ENCODE results near the gene NHSL1. TPM values are rescaled to one million over a fixed set of nuclear protein-coding genes. Genes with fewer than 3 reads are reported as not detected.

NHSL1 gene
- polyA plus RNA-seq, 3 donors: 0.06 to 2.8 (median 0.51) TPM

GRCh38 chr6:138508676-138508988, 9.3 kb upstream of the NHSL1 start:
- Mint-ChIP-seq H3K9me3 (no peaks in the 10 kb centered on the region), H3K27ac (peak overlapping the region in 1 of 7 donors; percentile 37), H3K4me3 (no peak overlapping the region), H3K27me3 (ENCODE audit: low read depth in 3 of 3) (peaks cover 0 to 1% (median 0%) of the 10 kb centered on the region in 3 donors), H3K4me1 (peaks cover 20% of the 10 kb centered on the region), H3K36me3 (no peaks in the 10 kb centered on the region)
- WGBS (ENCODE audit: insufficient coverage): 100% methylated on average over 1 of the region's 2 CpGs
- H2AFZ ChIP-seq (ENCODE audit: insufficient read depth, low read depth, low read length, poor library complexity, severe bottlenecking): no peak overlapping the region
- no peaks in the 10 kb centered on the region for H4K20me1 ChIP-seq (ENCODE audit: insufficient read depth, low read length)
- H3K9ac ChIP-seq (ENCODE audit: insufficient read depth, low read length, poor library complexity, severe bottlenecking): no peak overlapping the region
- H3K9me3 ChIP-seq (replicated peaks in 1 of 2; ENCODE audit: control insufficient read depth in 1 of 2, insufficient read depth in 1 of 2, low read length in 2 of 2): no peaks in the 10 kb centered on the region
- no peaks in the 10 kb centered on the region for H3K27me3 ChIP-seq (ENCODE audit: control insufficient read depth in 2 of 2, insufficient read depth in 2 of 2, low read length in 2 of 2)
- H3K36me3 ChIP-seq (replicated peaks in 1 of 2; ENCODE audit: control insufficient read depth in 1 of 2, insufficient read depth in 2 of 2, low read length in 2 of 2): no peaks in the 10 kb centered on the region
- H3K4me2 ChIP-seq (replicated peaks; ENCODE audit: extremely low read depth, low read length, poor library complexity, severe bottlenecking): no peak overlapping the region
- H3K79me2 ChIP-seq (ENCODE audit: insufficient read depth, low read length): no peaks in the 10 kb centered on the region
- H3K4me1 ChIP-seq (ENCODE audit: control insufficient read depth in 1 of 2, insufficient read depth in 2 of 2, low read length in 2 of 2): peaks cover 11 to 15% of the 10 kb centered on the region in 2 donors
- H3K27ac ChIP-seq (ENCODE audit: low read depth in 1 of 2, low read length in 2 of 2): no peak overlapping the region
- H3K4me3 ChIP-seq (replicated peaks in 1 of 3; ENCODE audit: low read depth in 2 of 3, low read length in 3 of 3): no peak overlapping the region
- intact Hi-C loops (cut with micrococcal nuclease): loop anchor here in 1 of 2 donors (10.0 kb wide), 1 partner anchor 54 kb away; no protein-coding TSS in a partner anchor
- DNase-seq: no peak
- no peak for TF ChIP-seq CTCF (IDR thresholded peaks at IDR 0.05)

GRCh38 chr6:138507977-138508675, 8.8 kb upstream of the NHSL1 start:
- H3K4me3 Mint-ChIP-seq: no peak overlapping the region
- Histone ChIP-seq H3K4me2 (replicated peaks; ENCODE audit: extremely low read depth, low read length, poor library complexity, severe bottlenecking) (no peak overlapping the region), H3K4me1 (ENCODE audit: control insufficient read depth in 1 of 2, insufficient read depth in 2 of 2, low read length in 2 of 2) (peaks cover 14 to 18% of the 10 kb centered on the region in 2 donors), H3K9me3 (replicated peaks in 1 of 2; ENCODE audit: control insufficient read depth in 1 of 2, insufficient read depth in 1 of 2, low read length in 2 of 2) (no peaks in the 10 kb centered on the region), H3K36me3 (replicated peaks in 1 of 2; ENCODE audit: control insufficient read depth in 1 of 2, insufficient read depth in 2 of 2, low read length in 2 of 2) (no peaks in the 10 kb centered on the region), H3K4me3 (replicated peaks in 1 of 3; ENCODE audit: low read depth in 2 of 3, low read length in 3 of 3) (no peak overlapping the region), H3K9ac (ENCODE audit: insufficient read depth, low read length, poor library complexity, severe bottlenecking) (no peak overlapping the region), H3K79me2 (ENCODE audit: insufficient read depth, low read length) (no peaks in the 10 kb centered on the region), H4K20me1 (ENCODE audit: insufficient read depth, low read length) (no peaks in the 10 kb centered on the region), H2AFZ (ENCODE audit: insufficient read depth, low read depth, low read length, poor library complexity, severe bottlenecking) (no peak overlapping the region), H3K27me3 (ENCODE audit: control insufficient read depth in 2 of 2, insufficient read depth in 2 of 2, low read length in 2 of 2) (no peaks in the 10 kb centered on the region), H3K27ac (ENCODE audit: low read depth in 1 of 2, low read length in 2 of 2) (no peak overlapping the region)
- DNase-seq: no peak
- TF ChIP-seq CTCF (IDR thresholded peaks at IDR 0.05): no peak
- intact Hi-C loops (cut with micrococcal nuclease): loop anchor here in 1 of 2 donors (10.0 kb wide), 1 partner anchor 53 kb away; no protein-coding TSS in a partner anchor
- H3K27me3 Mint-ChIP-seq (ENCODE audit: low read depth in 3 of 3): peaks cover 0 to 1% (median 0%) of the 10 kb centered on the region in 3 donors
- 95% methylated on average over 6 of the region's 7 CpGs for WGBS (ENCODE audit: insufficient coverage)
- H3K9me3 Mint-ChIP-seq: no peaks in the 10 kb centered on the region
- peaks cover 24% of the 10 kb centered on the region for H3K4me1 Mint-ChIP-seq
- H3K36me3 Mint-ChIP-seq: no peaks in the 10 kb centered on the region
- peak overlapping the region in 1 of 7 donors; percentile 37 for H3K27ac Mint-ChIP-seq
